Panc1 (cell line): Measurements from ENCODE around the gene PDE1C. TPM values are rescaled to one million over a fixed set of nuclear protein-coding genes. Genes with fewer than 3 reads are reported as not detected.

ENCODE experiments used
- ATAC-seq: fragments of 200-7000 bp; cut with Tn5 transposase; 2 replicates; pipeline ENCODE4 v1.9.1; 2020; ENCODE audit warnings: mild to moderate bottlenecking, moderate library complexity
- BruUV-seq: library from RNA; stranded (reverse); fragments of 400-500 nt; replicated peaks from 2 replicates; lab custom pipeline; 2021; lab: Mats Ljungman, UMichigan
- CTCF ChIA-PET: fragments of 300-600 bp; sonication (Branson Sonifier 250); formaldehyde crosslinking; loops from one replicate; lab custom pipeline; 2022; ENCODE audit warnings: antibody characterized with exemption; lab: Charles Lee
- POLR2A ChIA-PET: fragments of 300-600 bp; sonication (Branson Sonifier 250); formaldehyde crosslinking; loops from one replicate; lab custom pipeline; 2022; ENCODE audit warnings: antibody characterized with exemption; lab: Charles Lee
- DNase-seq: peaks from one replicate; pipeline ENCODE4 v3.0.0-alpha.2; 2010; ENCODE audit warnings: low read depth, low spot score
- H3K27ac ChIP-seq: 2 replicates; pipeline ENCODE4 v1.5.1; 2011; ENCODE audit warnings: mild to moderate bottlenecking, low read length, inconsistent platforms
- H3K27me3 ChIP-seq: fragments of 200-500 bp; sonication (Bioruptor generic); 2 replicates; pipeline ENCODE4 v1.6.0; 2014; ENCODE audit warnings: low read length, inconsistent platforms; ENCODE audit not compliant: control insufficient read depth, insufficient read depth
- H3K36me3 ChIP-seq: fragments of 200-500 bp; sonication (Bioruptor generic); 2 replicates; pipeline ENCODE4 v1.5.1; 2014; ENCODE audit warnings: inconsistent platforms, mild to moderate bottlenecking, low read length, moderate library complexity; ENCODE audit not compliant: control insufficient read depth, insufficient read depth
- H3K4me1 ChIP-seq: 2 replicates; pipeline ENCODE4 v1.5.1; 2011; ENCODE audit warnings: inconsistent platforms, mild to moderate bottlenecking, low read length, moderate library complexity; ENCODE audit not compliant: control insufficient read depth, insufficient read depth
- H3K4me3 ChIP-seq, 2 experiments: 2 replicates each; pipeline ENCODE4 v1.5.1; 2011 to 2012; ENCODE audit warnings: low read depth in 2 of 2, low read length in 2 of 2, mild to moderate bottlenecking in 2 of 2, inconsistent platforms in 1 of 2, moderate library complexity in 1 of 2
- H3K9me3 ChIP-seq: fragments of 200-500 bp; sonication (Bioruptor generic); 2 replicates; pipeline ENCODE4 v1.5.1; 2014; ENCODE audit warnings: low read depth, mild to moderate bottlenecking, inconsistent platforms, low read length, moderate library complexity; ENCODE audit not compliant: control insufficient read depth, insufficient read depth
- POLR2AphosphoS5 ChIP-seq: IDR thresholded peaks from 2 replicates; pipeline ENCODE4 v1.6.1; 2012; ENCODE audit warnings: mild to moderate bottlenecking, low read depth, low read length, moderate library complexity
- SIN3A ChIP-seq: IDR thresholded peaks from 2 replicates; pipeline ENCODE4 v1.6.1; 2012; ENCODE audit warnings: low read depth, mild to moderate bottlenecking, low read length, moderate library complexity, borderline replicate concordance; ENCODE audit not compliant: insufficient read depth
- TCF7L2 ChIP-seq: IDR thresholded peaks from 2 replicates; pipeline ENCODE4 v1.6.1; 2011; ENCODE audit warnings: mild to moderate bottlenecking, low read depth, low read length, inconsistent platforms
- in situ Hi-C: cut with HindIII; loops from 2 replicates; pipeline ENCODE4 v1.10.0; 2016; ENCODE audit warnings: low sequenced_read_pairs, low pct_unique_long_range_greater_than_20kb
- intact Hi-C: fragments of 100-400 bp; cut with micrococcal nuclease; formaldehyde crosslinking; loops from one replicate; pipeline ENCODE4 v1.10.0; 2022; ENCODE audit not compliant: unreplicated experiment
- total RNA-seq: library from RNA; stranded (reverse); gene quantifications from one replicate; pipeline ENCODE4 v1.2.1, GENCODE V29; 2021; ENCODE audit not compliant: unreplicated experiment
- TF ChIP-seq, protein P1 (sequence below), 2 experiments: IDR thresholded peaks; 2 replicates each; pipeline ENCODE4 v1.6.1; 2011 to 2012; ENCODE audit warnings: low read depth in 2 of 2, control low read depth in 1 of 2, low read length in 1 of 2, mild to moderate bottlenecking in 1 of 2, moderate library complexity in 1 of 2; ENCODE audit not compliant: insufficient read depth in 1 of 2
- TF ChIP-seq, protein P2 (sequence below): fragments of 450-650 bp; IDR thresholded peaks from 2 replicates; pipeline ENCODE4 v1.5.1; 2017; ENCODE audit warnings: mild to moderate bottlenecking

The PDE1C gene
- total RNA-seq, 1 experiment from 2014 or later: not detected

GRCh38 chr7:31875424-31875823 lies 194.8 kb downstream of the PDE1C start:
- no peak overlapping the region for H3K4me3 ChIP-seq
- H3K9me3 ChIP-seq: no peaks in the 10 kb centered on the region
- in situ Hi-C loops: no loop called here
- ChIA-PET POLR2A (no interaction called here), CTCF (no interaction called here)
- no peaks in the 10 kb centered on the region for H3K27me3 ChIP-seq
- TF ChIP-seq TCF7L2 (no peak), POLR2AphosphoS5 (no peak)
- no peak overlapping the region for H3K27ac ChIP-seq
- BruUV-seq: no TSS peak
- intact Hi-C loops: no loop called here
- no peaks in the 10 kb centered on the region for H3K4me1 ChIP-seq
- DNase-seq (no peak), ATAC-seq (no peak)
- no peaks in the 10 kb centered on the region for H3K36me3 ChIP-seq

GRCh38 chr7:31874631-31875386 lies 195.4 kb downstream of the PDE1C start:
- TF ChIP-seq POLR2AphosphoS5: no peak
- TF ChIP-seq, protein P1, sequence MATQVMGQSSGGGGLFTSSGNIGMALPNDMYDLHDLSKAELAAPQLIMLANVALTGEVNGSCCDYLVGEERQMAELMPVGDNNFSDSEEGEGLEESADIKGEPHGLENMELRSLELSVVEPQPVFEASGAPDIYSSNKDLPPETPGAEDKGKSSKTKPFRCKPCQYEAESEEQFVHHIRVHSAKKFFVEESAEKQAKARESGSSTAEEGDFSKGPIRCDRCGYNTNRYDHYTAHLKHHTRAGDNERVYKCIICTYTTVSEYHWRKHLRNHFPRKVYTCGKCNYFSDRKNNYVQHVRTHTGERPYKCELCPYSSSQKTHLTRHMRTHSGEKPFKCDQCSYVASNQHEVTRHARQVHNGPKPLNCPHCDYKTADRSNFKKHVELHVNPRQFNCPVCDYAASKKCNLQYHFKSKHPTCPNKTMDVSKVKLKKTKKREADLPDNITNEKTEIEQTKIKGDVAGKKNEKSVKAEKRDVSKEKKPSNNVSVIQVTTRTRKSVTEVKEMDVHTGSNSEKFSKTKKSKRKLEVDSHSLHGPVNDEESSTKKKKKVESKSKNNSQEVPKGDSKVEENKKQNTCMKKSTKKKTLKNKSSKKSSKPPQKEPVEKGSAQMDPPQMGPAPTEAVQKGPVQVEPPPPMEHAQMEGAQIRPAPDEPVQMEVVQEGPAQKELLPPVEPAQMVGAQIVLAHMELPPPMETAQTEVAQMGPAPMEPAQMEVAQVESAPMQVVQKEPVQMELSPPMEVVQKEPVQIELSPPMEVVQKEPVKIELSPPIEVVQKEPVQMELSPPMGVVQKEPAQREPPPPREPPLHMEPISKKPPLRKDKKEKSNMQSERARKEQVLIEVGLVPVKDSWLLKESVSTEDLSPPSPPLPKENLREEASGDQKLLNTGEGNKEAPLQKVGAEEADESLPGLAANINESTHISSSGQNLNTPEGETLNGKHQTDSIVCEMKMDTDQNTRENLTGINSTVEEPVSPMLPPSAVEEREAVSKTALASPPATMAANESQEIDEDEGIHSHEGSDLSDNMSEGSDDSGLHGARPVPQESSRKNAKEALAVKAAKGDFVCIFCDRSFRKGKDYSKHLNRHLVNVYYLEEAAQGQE (IDR thresholded peaks at IDR 0.05; ENCODE audit: insufficient read depth in 1 of 2, low read depth in 2 of 2, low read length in 1 of 2): no peak
- no peak for TF ChIP-seq SIN3A
- no peak for TF ChIP-seq TCF7L2
- TF ChIP-seq, protein P2, sequence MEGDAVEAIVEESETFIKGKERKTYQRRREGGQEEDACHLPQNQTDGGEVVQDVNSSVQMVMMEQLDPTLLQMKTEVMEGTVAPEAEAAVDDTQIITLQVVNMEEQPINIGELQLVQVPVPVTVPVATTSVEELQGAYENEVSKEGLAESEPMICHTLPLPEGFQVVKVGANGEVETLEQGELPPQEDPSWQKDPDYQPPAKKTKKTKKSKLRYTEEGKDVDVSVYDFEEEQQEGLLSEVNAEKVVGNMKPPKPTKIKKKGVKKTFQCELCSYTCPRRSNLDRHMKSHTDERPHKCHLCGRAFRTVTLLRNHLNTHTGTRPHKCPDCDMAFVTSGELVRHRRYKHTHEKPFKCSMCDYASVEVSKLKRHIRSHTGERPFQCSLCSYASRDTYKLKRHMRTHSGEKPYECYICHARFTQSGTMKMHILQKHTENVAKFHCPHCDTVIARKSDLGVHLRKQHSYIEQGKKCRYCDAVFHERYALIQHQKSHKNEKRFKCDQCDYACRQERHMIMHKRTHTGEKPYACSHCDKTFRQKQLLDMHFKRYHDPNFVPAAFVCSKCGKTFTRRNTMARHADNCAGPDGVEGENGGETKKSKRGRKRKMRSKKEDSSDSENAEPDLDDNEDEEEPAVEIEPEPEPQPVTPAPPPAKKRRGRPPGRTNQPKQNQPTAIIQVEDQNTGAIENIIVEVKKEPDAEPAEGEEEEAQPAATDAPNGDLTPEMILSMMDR: no peak
- intact Hi-C loops: no loop called here
- ChIA-PET POLR2A (no interaction called here), CTCF (no interaction called here)
- in situ Hi-C loops: no loop called here
- Histone ChIP-seq H3K36me3 (no peaks in the 10 kb centered on the region), H3K9me3 (no peaks in the 10 kb centered on the region), H3K4me1 (no peaks in the 10 kb centered on the region), H3K27me3 (no peaks in the 10 kb centered on the region), H3K27ac (no peak overlapping the region), H3K4me3 (no peak overlapping the region)
- no TSS peak for BruUV-seq
- DNase-seq: no peak
- no peak for ATAC-seq
